ENCODE measurements around the gene PGM2L1.

The PGM2L1 gene

GRCh38 chr11:74326665-74327064, 71.6 kb downstream of the PGM2L1 start:
- no peaks in the 10 kb centered on the region for H4K20me1 ChIP-seq (ENCODE audit: insufficient read depth, low read length)
- no peaks in the 10 kb centered on the region for H3K79me2 ChIP-seq (ENCODE audit: low read length)
- DNase-seq, result no peak
- H3K27ac ChIP-seq (ENCODE audit: low read length), result no peak overlapping the region
- no peak overlapping the region for H2AFZ ChIP-seq (ENCODE audit: low read length)
- H3K9ac ChIP-seq (ENCODE audit: low read length), result no peak overlapping the region
- H3K27me3 ChIP-seq (replicated peaks; ENCODE audit: insufficient read depth, low read length), result no peaks in the 10 kb centered on the region
- no peaks in the 10 kb centered on the region for H3K9me2 ChIP-seq (replicated peaks; ENCODE audit: insufficient read depth, low read length)
- no peaks in the 10 kb centered on the region for H3K36me3 ChIP-seq (replicated peaks; ENCODE audit: insufficient read depth, low read length)
- no peak overlapping the region for H3K4me3 ChIP-seq (ENCODE audit: low read length)
- H3K4me1 ChIP-seq (ENCODE audit: low read length), result no peaks in the 10 kb centered on the region
- no peaks in the 10 kb centered on the region for H3F3A ChIP-seq (ENCODE audit: insufficient read depth, low read length)
- H3K9me3 ChIP-seq (replicated peaks; ENCODE audit: insufficient read depth, low read length), result no peaks in the 10 kb centered on the region
- TF ChIP-seq EZH2phosphoT487 (IDR thresholded peaks at IDR 0.05; ENCODE audit: low read length) (no peak), EZH2 (optimal IDR thresholded peaks at IDR 0.05; ENCODE audit: low read depth, low read length) (no peak)
- TF ChIP-seq, protein P1, sequence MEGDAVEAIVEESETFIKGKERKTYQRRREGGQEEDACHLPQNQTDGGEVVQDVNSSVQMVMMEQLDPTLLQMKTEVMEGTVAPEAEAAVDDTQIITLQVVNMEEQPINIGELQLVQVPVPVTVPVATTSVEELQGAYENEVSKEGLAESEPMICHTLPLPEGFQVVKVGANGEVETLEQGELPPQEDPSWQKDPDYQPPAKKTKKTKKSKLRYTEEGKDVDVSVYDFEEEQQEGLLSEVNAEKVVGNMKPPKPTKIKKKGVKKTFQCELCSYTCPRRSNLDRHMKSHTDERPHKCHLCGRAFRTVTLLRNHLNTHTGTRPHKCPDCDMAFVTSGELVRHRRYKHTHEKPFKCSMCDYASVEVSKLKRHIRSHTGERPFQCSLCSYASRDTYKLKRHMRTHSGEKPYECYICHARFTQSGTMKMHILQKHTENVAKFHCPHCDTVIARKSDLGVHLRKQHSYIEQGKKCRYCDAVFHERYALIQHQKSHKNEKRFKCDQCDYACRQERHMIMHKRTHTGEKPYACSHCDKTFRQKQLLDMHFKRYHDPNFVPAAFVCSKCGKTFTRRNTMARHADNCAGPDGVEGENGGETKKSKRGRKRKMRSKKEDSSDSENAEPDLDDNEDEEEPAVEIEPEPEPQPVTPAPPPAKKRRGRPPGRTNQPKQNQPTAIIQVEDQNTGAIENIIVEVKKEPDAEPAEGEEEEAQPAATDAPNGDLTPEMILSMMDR (IDR thresholded peaks at IDR 0.05; ENCODE audit: low read length), result no peak
- H3K4me2 ChIP-seq (ENCODE audit: low read depth, low read length), result no peak overlapping the region

- TF ChIP-seq EZH2phosphoT487 (IDR thresholded peaks at IDR 0.05; ENCODE audit: low read length) (no peak), EZH2 (optimal IDR thresholded peaks at IDR 0.05; ENCODE audit: low read depth, low read length) (no peak)
- TF ChIP-seq, protein P1 (IDR thresholded peaks at IDR 0.05; ENCODE audit: low read length), result no peak
- no peaks in the 10 kb centered on the region for H4K20me1 ChIP-seq (ENCODE audit: insufficient read depth, low read length)
- no peaks in the 10 kb centered on the region for H3K9me3 ChIP-seq (replicated peaks; ENCODE audit: insufficient read depth, low read length)
- no peak overlapping the region for H3K4me2 ChIP-seq (ENCODE audit: low read depth, low read length)
- no peak overlapping the region for H3K4me3 ChIP-seq (ENCODE audit: low read length)
- H2AFZ ChIP-seq (ENCODE audit: low read length), result no peak overlapping the region
- no peaks in the 10 kb centered on the region for H3K9me2 ChIP-seq (replicated peaks; ENCODE audit: insufficient read depth, low read length)
- no peak for DNase-seq
- H3K79me2 ChIP-seq (ENCODE audit: low read length), result no peaks in the 10 kb centered on the region
- H3K27ac ChIP-seq (ENCODE audit: low read length), result no peak overlapping the region
- H3K27me3 ChIP-seq (replicated peaks; ENCODE audit: insufficient read depth, low read length), result no peaks in the 10 kb centered on the region
- no peaks in the 10 kb centered on the region for H3K36me3 ChIP-seq (replicated peaks; ENCODE audit: insufficient read depth, low read length)
- H3K9ac ChIP-seq (ENCODE audit: low read length), result no peak overlapping the region
- no peaks in the 10 kb centered on the region for H3F3A ChIP-seq (ENCODE audit: insufficient read depth, low read length)
- H3K4me1 ChIP-seq (ENCODE audit: low read length), result no peaks in the 10 kb centered on the region
Measured at GRCh38 chr11:74325649-74326645, 72.3 kb downstream of the PGM2L1 start.

DNA sequence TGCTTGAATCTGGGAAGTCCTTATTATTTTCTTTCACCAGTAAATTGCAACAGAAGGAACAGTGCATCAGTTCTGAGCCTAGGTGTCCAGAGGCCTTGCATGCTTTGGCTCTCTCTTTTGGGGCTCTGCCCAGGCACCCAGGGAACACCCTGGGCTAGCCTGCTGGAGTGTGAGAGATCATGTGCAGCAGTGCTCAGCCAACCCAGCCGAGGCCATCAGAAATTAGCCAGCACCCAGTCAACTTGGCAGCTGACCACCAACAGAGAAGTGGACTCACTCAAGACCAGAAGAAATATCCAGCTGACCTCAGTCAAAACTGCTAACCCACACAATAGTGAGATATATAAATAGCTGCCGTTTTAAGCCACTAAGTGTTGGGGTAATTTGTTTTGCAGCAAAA, 75.6 kb downstream of the PGM2L1 start:
- Histone ChIP-seq H3K9me3 (replicated peaks; ENCODE audit: insufficient read depth, low read length) (no peaks in the 10 kb centered on the region), H3F3A (ENCODE audit: insufficient read depth, low read length) (no peaks in the 10 kb centered on the region), H4K20me1 (ENCODE audit: insufficient read depth, low read length) (no peaks in the 10 kb centered on the region), H3K4me1 (ENCODE audit: low read length) (no peaks in the 10 kb centered on the region), H3K36me3 (replicated peaks; ENCODE audit: insufficient read depth, low read length) (no peaks in the 10 kb centered on the region), H3K4me2 (ENCODE audit: low read depth, low read length) (no peak overlapping the region), H3K27ac (ENCODE audit: low read length) (no peak overlapping the region), H3K9ac (ENCODE audit: low read length) (no peak overlapping the region), H3K79me2 (ENCODE audit: low read length) (no peaks in the 10 kb centered on the region), H3K27me3 (replicated peaks; ENCODE audit: insufficient read depth, low read length) (no peaks in the 10 kb centered on the region), H3K9me2 (replicated peaks; ENCODE audit: insufficient read depth, low read length) (no peaks in the 10 kb centered on the region), H2AFZ (ENCODE audit: low read length) (no peak overlapping the region), H3K4me3 (ENCODE audit: low read length) (no peak overlapping the region)
- no peak for TF ChIP-seq EZH2phosphoT487 (IDR thresholded peaks at IDR 0.05; ENCODE audit: low read length)
- no peak for TF ChIP-seq EZH2 (optimal IDR thresholded peaks at IDR 0.05; ENCODE audit: low read depth, low read length)
- TF ChIP-seq, protein P1 (IDR thresholded peaks at IDR 0.05; ENCODE audit: low read length), result no peak
- DNase-seq, result no peak
